KMS-11 (cell line): Measurements from ENCODE around the gene CYSRT1.

Experiments used
- H2AFZ ChIP-seq: fragments of 200-600 bp; sonication (generic); 2 replicates; pipeline ENCODE4 v1.6.1; 2016; ENCODE audit warnings: antibody characterized with exemption, mixed run types, low read depth
- H3K27ac ChIP-seq: fragments of 200-600 bp; sonication (generic); 2 replicates; pipeline ENCODE4 v1.6.1; 2016; ENCODE audit warnings: mild to moderate bottlenecking, mixed run types
- H3K27me3 ChIP-seq: fragments of 200-600 bp; sonication (generic); 2 replicates; pipeline ENCODE4 v1.6.1; 2017; ENCODE audit warnings: mild to moderate bottlenecking, low read depth, mixed run types, moderate library complexity; ENCODE audit not compliant: insufficient read depth
- H3K36me3 ChIP-seq: fragments of 200-600 bp; sonication (generic); 2 replicates; pipeline ENCODE4 v1.6.1; 2017; ENCODE audit warnings: mild to moderate bottlenecking, mixed run types; ENCODE audit not compliant: insufficient read depth
- H3K4me1 ChIP-seq: fragments of 200-600 bp; sonication (generic); 2 replicates; pipeline ENCODE4 v1.6.1; 2016; ENCODE audit warnings: mild to moderate bottlenecking, low read depth, mixed run types; ENCODE audit not compliant: poor library complexity, severe bottlenecking
- H3K4me2 ChIP-seq: fragments of 200-600 bp; sonication (generic); 2 replicates; pipeline ENCODE4 v1.7.0; 2016; ENCODE audit warnings: mild to moderate bottlenecking, mixed run types
- H3K4me3 ChIP-seq: fragments of 200-600 bp; sonication (generic); IDR thresholded peaks from 2 replicates; pipeline ENCODE4 v1.6.1; 2017; ENCODE audit warnings: low read depth, low read length, mixed read lengths; ENCODE audit not compliant: insufficient read depth
- H3K79me2 ChIP-seq: fragments of 200-600 bp; sonication (generic); 2 replicates; pipeline ENCODE4 v1.6.1; 2016; ENCODE audit warnings: low read depth, mixed run types; ENCODE audit not compliant: insufficient read depth
- H3K9ac ChIP-seq: fragments of 200-600 bp; sonication (generic); 2 replicates; pipeline ENCODE4 v1.6.1; 2016; ENCODE audit warnings: mild to moderate bottlenecking, mixed run types
- H4K20me1 ChIP-seq: fragments of 200-600 bp; sonication (generic); 2 replicates; pipeline ENCODE4 v1.6.1; 2016; ENCODE audit warnings: mild to moderate bottlenecking, mixed run types; ENCODE audit not compliant: insufficient read depth
- TF ChIP-seq, protein P1 (sequence below): fragments of 200-600 bp; sonication (generic); conservative IDR thresholded peaks from 2 replicates; pipeline ENCODE4 v1.6.1; 2017; ENCODE audit warnings: low read depth, mild to moderate bottlenecking, antibody characterized with exemption, low read length, moderate library complexity, mixed read lengths

The CYSRT1 gene

DNA sequence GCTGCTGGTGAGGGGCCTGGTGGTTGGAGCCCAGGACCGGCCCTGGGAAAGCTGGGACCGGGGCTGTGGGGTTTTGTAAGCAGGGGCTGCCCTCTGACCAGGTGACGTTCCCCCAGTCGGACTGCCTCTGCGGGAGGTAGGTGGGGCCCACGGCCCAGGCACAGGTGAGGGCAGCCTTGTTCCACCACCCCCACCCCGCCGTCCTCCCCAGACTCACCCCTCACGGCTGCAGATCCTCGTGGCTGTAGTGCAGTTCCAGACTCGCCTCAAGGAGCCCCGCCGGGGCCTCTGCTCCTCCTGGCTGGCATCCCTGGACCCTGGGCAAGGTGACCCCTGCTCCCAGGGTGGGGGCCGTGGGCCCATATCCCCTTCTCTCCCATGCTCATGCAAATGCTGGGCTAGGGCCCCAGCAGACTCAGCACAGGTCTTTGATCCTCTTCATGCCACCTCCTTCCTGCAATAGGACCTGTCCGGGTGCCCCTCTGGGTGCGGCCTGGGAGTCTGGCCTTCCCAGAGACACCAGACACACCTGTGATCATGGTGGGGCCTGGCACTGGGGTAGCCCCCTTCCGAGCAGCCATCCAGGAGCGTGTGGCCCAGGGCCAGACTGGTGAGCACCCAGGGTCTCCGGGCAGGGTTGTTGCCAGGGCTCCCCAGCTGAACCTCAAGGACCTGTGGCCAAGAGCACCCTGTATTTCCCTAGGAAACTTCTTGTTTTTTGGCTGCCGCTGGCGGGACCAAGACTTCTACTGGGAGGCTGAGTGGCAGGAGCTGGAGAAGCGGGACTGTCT, 9.6 kb upstream of the CYSRT1 start:
- Histone ChIP-seq H4K20me1 (no peaks in the 10 kb centered on the region), H3K9ac (no peak overlapping the region), H3K27me3 (no peaks in the 10 kb centered on the region), H3K36me3 (no peaks in the 10 kb centered on the region), H3K4me3 (no peak overlapping the region), H3K27ac (no peak overlapping the region), H3K79me2 (no peaks in the 10 kb centered on the region), H3K4me2 (no peak overlapping the region), H3K4me1 (no peaks in the 10 kb centered on the region), H2AFZ (no peak overlapping the region)
- TF ChIP-seq, protein P1, sequence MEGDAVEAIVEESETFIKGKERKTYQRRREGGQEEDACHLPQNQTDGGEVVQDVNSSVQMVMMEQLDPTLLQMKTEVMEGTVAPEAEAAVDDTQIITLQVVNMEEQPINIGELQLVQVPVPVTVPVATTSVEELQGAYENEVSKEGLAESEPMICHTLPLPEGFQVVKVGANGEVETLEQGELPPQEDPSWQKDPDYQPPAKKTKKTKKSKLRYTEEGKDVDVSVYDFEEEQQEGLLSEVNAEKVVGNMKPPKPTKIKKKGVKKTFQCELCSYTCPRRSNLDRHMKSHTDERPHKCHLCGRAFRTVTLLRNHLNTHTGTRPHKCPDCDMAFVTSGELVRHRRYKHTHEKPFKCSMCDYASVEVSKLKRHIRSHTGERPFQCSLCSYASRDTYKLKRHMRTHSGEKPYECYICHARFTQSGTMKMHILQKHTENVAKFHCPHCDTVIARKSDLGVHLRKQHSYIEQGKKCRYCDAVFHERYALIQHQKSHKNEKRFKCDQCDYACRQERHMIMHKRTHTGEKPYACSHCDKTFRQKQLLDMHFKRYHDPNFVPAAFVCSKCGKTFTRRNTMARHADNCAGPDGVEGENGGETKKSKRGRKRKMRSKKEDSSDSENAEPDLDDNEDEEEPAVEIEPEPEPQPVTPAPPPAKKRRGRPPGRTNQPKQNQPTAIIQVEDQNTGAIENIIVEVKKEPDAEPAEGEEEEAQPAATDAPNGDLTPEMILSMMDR, result no peak

DNA sequence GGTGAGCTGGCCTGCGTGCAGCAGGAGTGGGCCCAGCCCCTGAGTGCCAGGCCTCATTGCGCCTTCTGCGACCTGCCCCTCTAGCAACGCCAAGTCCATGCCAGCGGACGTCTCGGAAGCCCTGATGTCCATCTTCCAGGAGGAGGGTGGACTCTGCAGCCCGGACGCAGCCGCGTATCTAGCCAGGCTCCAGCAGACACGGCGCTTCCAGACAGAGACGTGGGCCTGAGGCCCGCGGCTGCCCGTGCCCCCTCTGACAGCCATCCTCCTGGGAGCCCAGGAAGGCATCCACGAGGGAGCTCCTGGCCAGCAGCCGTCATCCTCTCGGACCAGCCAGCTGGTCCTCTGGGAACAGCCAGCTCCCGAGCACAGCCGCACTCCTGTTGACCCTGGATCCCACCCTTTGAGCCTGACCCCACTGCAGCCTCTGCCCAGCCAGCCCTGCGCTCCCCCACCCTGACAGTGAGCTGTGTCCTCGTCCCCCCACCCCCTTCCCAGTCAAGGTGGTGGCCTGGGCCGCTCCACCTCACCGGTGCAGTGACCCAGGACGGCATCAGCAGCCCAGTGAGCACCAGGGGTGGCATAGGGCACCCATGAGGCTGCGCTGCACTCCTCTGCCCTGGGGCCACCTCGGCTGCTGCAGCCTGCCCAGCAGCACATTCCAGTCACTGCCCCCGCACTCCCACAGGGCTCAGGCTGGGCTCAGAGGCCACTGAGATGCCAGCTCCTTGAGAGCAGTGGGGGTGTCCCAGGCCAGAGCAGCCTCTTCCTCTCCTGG, 8.6 kb upstream of the CYSRT1 start:
- TF ChIP-seq, protein P1, result no peak
- H4K20me1 ChIP-seq, result no peaks in the 10 kb centered on the region
- H2AFZ ChIP-seq, result no peak overlapping the region
- H3K27me3 ChIP-seq, result no peaks in the 10 kb centered on the region
- no peaks in the 10 kb centered on the region for H3K36me3 ChIP-seq
- H3K79me2 ChIP-seq, result no peaks in the 10 kb centered on the region
- no peak overlapping the region for H3K4me3 ChIP-seq
- no peak overlapping the region for H3K4me2 ChIP-seq
- H3K9ac ChIP-seq, result no peak overlapping the region
- no peak overlapping the region for H3K27ac ChIP-seq
- H3K4me1 ChIP-seq, result no peaks in the 10 kb centered on the region

GRCh38 chr9:137217276-137218211, 7.4 kb upstream of the CYSRT1 start:
- H3K9ac ChIP-seq, result no peak overlapping the region

DNA sequence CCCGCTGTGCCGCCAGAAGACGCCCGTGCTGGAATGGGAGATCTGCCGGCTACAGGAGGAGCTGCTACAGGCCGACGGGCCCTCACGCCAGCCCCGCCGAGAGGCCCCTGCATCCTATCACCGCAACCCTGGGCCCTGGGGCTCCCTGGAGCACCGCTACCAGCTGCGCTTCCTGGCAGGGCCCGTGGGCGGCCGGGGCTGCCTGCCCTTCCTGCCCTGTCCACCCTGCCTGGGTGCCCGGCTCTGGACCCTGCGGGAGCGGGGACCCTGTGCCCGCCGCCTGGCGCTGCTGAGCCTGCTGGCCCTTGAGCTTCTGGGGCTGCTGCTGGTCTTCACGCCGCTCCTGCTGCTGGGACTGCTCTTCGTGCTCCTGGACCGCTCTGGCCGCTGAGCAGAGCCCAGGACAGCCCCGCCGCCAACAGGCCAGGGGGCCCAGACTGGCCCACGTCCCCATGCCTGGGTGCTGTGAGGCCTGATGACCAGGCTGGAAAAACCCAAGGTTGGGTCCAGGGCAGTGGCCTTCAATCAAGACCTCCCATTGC, 6.7 kb upstream of the CYSRT1 start:
- Histone ChIP-seq H4K20me1 (no peaks in the 10 kb centered on the region), H3K27ac (no peak overlapping the region), H3K4me2 (no peak overlapping the region), H3K9ac (no peak overlapping the region), H3K36me3 (no peaks in the 10 kb centered on the region), H2AFZ (no peak overlapping the region), H3K79me2 (no peaks in the 10 kb centered on the region), H3K4me3 (no peak overlapping the region), H3K27me3 (no peaks in the 10 kb centered on the region), H3K4me1 (peaks cover 4% of the 10 kb centered on the region)
- TF ChIP-seq, protein P1, result no peak

More at GRCh38 chr9:137217276-137218211, 7.4 kb upstream of the CYSRT1 start:
- no peaks in the 10 kb centered on the region for H3K79me2 ChIP-seq
- H3K36me3 ChIP-seq, result no peaks in the 10 kb centered on the region
- no peaks in the 10 kb centered on the region for H3K4me1 ChIP-seq
- TF ChIP-seq, protein P1, result no peak
- no peak overlapping the region for H3K27ac ChIP-seq
- no peak overlapping the region for H2AFZ ChIP-seq
- H3K4me2 ChIP-seq, result no peak overlapping the region
- H3K27me3 ChIP-seq, result no peaks in the 10 kb centered on the region
- no peaks in the 10 kb centered on the region for H4K20me1 ChIP-seq
- H3K4me3 ChIP-seq, result no peak overlapping the region
